Mammary epithelial cell (primary cell): ENCODE data around the gene NUP37.

Experiments
- EZH2 ChIP-seq: IDR thresholded peaks from 2 replicates; pipeline ENCODE4 v1.6.1; 2012; ENCODE audit warnings: low read length, inconsistent platforms, borderline replicate concordance
- TF ChIP-seq, protein P1 (sequence below), 2 donors: IDR thresholded peaks in 1 of 2; conservative IDR thresholded peaks in 1 of 2; 2 replicates each; pipeline ENCODE4 v1.5.1; 2011 to 2012; ENCODE audit warnings: inconsistent platforms in 2 of 2, low read length in 2 of 2, mild to moderate bottlenecking in 2 of 2, control low read depth in 1 of 2, low read depth in 1 of 2; ENCODE audit not compliant: insufficient read depth in 1 of 2; ENCODE audit errors: extremely low read depth in 1 of 2

- TF ChIP-seq EZH2 = no peak
- TF ChIP-seq, protein P1, sequence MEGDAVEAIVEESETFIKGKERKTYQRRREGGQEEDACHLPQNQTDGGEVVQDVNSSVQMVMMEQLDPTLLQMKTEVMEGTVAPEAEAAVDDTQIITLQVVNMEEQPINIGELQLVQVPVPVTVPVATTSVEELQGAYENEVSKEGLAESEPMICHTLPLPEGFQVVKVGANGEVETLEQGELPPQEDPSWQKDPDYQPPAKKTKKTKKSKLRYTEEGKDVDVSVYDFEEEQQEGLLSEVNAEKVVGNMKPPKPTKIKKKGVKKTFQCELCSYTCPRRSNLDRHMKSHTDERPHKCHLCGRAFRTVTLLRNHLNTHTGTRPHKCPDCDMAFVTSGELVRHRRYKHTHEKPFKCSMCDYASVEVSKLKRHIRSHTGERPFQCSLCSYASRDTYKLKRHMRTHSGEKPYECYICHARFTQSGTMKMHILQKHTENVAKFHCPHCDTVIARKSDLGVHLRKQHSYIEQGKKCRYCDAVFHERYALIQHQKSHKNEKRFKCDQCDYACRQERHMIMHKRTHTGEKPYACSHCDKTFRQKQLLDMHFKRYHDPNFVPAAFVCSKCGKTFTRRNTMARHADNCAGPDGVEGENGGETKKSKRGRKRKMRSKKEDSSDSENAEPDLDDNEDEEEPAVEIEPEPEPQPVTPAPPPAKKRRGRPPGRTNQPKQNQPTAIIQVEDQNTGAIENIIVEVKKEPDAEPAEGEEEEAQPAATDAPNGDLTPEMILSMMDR (conservative IDR thresholded peaks at IDR 0.05 in 1 of 2, IDR thresholded peaks at IDR 0.05 in 1 of 2; ENCODE audit: extremely low read depth in 1 of 2, insufficient read depth in 1 of 2, low read depth in 1 of 2, low read length in 2 of 2) = no peak
Observed at GRCh38 chr12:102024765-102025164, 95.1 kb downstream of the NUP37 start.
